Measurements from ENCODE around the gene HMGN4. TPM values are rescaled to one million over a fixed set of nuclear protein-coding genes. Genes with fewer than 3 reads are reported as not detected.

Gene HMGN4
- total RNA-seq, 4 donors from 2014 or later, result 20.1 to 58.7 (median 28.4) TPM

- Histone ChIP-seq H3K9me3 (peaks cover 0 to 9% (median 0%) of the 10 kb centered on the region in 3 donors), H3K27ac (no peak overlapping the region), H3K4me1 (no peaks in the 10 kb centered on the region), H3K27me3 (peaks cover 0 to 45% (median 12%) of the 10 kb centered on the region in 3 donors), H3K36me3 (no peaks in the 10 kb centered on the region), H3K4me3 (no peak overlapping the region)
- DNase-seq (no peak), ATAC-seq (no peak)
- TF ChIP-seq, protein P1, sequence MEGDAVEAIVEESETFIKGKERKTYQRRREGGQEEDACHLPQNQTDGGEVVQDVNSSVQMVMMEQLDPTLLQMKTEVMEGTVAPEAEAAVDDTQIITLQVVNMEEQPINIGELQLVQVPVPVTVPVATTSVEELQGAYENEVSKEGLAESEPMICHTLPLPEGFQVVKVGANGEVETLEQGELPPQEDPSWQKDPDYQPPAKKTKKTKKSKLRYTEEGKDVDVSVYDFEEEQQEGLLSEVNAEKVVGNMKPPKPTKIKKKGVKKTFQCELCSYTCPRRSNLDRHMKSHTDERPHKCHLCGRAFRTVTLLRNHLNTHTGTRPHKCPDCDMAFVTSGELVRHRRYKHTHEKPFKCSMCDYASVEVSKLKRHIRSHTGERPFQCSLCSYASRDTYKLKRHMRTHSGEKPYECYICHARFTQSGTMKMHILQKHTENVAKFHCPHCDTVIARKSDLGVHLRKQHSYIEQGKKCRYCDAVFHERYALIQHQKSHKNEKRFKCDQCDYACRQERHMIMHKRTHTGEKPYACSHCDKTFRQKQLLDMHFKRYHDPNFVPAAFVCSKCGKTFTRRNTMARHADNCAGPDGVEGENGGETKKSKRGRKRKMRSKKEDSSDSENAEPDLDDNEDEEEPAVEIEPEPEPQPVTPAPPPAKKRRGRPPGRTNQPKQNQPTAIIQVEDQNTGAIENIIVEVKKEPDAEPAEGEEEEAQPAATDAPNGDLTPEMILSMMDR (IDR thresholded peaks at IDR 0.05 in 4 of 5, conservative IDR thresholded peaks at IDR 0.05 in 1 of 5), result no peak
- TF ChIP-seq POLR2A (IDR thresholded peaks at IDR 0.05), result no peak
- in situ Hi-C loops (cut with MboI; ENCODE audit: low sequenced_read_pairs in 4 of 4), result loop anchor here in 1 of 4 donors (10.0 kb wide), 1 partner anchor 237 kb away; no protein-coding TSS in a partner anchor
- intact Hi-C loops (cut with DNase I; ENCODE audit: low total_unique reads), result no loop called here
Measured at GRCh38 chr6:26581164-26581915, 43.2 kb downstream of the HMGN4 start.

GRCh38 chr6:26588965-26589364, 50.8 kb downstream of the HMGN4 start:
- H3K4me1 ChIP-seq, result no peaks in the 10 kb centered on the region
- DNase-seq (no peak), ATAC-seq (no peak)
- intact Hi-C loops (cut with DNase I; ENCODE audit: low total_unique reads), result no loop called here
- H3K27me3 ChIP-seq, result peaks cover 17 to 40% (median 27%) of the 10 kb centered on the region in 3 donors
- H3K9me3 ChIP-seq, result no peaks in the 10 kb centered on the region
- no peaks in the 10 kb centered on the region for H3K36me3 ChIP-seq
- in situ Hi-C loops (cut with MboI; ENCODE audit: low sequenced_read_pairs in 4 of 4), result loop anchor here in 1 of 4 donors (10.0 kb wide), 1 partner anchor 244 kb away; no protein-coding TSS in a partner anchor
- no peak overlapping the region for H3K4me3 ChIP-seq
- H3K27ac ChIP-seq, result no peak overlapping the region
- TF ChIP-seq POLR2A (IDR thresholded peaks at IDR 0.05), result no peak

GRCh38 chr6:26592649-26593048, 54.5 kb downstream of the HMGN4 start:
- in situ Hi-C loops (cut with MboI; ENCODE audit: low sequenced_read_pairs in 4 of 4) (loop anchor here in 2 of 4 donors (10.0 kb wide), 2 partner anchors 248 to 418 kb away; no protein-coding TSS in a partner anchor), intact Hi-C loops (cut with DNase I; ENCODE audit: low total_unique reads) (loop anchor here (10.0 kb wide), 1 partner anchor 418 kb away; no protein-coding TSS in a partner anchor)
- no peak for DNase-seq
- TF ChIP-seq, protein P1 (IDR thresholded peaks at IDR 0.05 in 4 of 5, conservative IDR thresholded peaks at IDR 0.05 in 1 of 5), result no peak
- no peak for TF ChIP-seq POLR2A (IDR thresholded peaks at IDR 0.05)
- Histone ChIP-seq H3K27ac (no peak overlapping the region), H3K36me3 (peaks cover 0 to under 1% of the 10 kb centered on the region in 2 donors), H3K4me1 (peaks cover 5 to 12% of the 10 kb centered on the region in 2 donors), H3K27me3 (peaks cover 23 to 34% (median 31%) of the 10 kb centered on the region in 3 donors), H3K4me3 (no peak overlapping the region), H3K9me3 (no peaks in the 10 kb centered on the region)
- no peak for ATAC-seq

DNA sequence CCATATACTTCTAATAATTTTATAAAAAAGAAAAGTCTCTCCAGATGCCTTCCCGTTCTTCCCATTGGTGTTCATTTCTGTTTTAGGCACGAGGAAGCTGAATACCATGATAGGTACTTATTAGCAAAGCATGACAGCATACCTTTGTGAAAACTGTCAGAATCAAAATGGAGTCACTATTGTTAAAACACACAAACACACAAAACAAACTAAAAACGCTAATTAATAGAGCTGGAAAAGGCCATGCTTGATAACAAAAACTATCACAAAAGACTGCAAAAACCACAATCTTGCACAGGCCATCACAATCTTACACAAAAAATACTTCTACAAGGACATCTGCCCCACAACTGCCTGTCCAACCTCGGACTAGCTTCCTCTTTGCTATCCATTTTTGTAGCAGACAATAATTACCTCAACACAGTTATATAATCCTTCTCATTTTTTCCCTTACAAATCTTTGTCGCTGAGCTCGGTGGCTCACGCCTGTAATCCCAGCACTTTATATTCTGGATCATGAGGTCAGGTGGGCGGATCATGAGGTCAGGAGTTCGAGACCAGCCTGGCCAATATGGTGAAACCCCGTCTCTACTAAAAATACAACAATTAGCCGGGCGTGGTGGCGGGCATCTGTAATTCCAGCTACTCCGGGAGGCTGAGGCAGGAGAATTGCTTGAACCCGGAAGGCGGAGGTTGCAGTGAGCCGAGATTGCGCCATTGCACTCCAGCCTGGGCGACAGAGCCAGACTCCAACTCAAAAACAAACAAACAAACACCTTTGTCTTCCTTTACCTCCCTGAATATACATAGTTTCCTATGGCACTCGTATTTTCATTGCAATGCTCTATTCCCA, 55.3 kb downstream of the HMGN4 start:
- no peak overlapping the region for H3K27ac ChIP-seq
- peaks cover 0 to 9% of the 10 kb centered on the region in 2 donors for H3K36me3 ChIP-seq
- in situ Hi-C loops (cut with MboI; ENCODE audit: low sequenced_read_pairs in 4 of 4), result loop anchor here in 2 of 4 donors (10.0 kb wide), 2 partner anchors 249 to 419 kb away; no protein-coding TSS in a partner anchor
- peaks cover 23 to 34% (median 31%) of the 10 kb centered on the region in 3 donors for H3K27me3 ChIP-seq
- H3K4me1 ChIP-seq, result peaks cover 11 to 19% of the 10 kb centered on the region in 2 donors
- TF ChIP-seq, protein P1 (IDR thresholded peaks at IDR 0.05 in 4 of 5, conservative IDR thresholded peaks at IDR 0.05 in 1 of 5), result no peak
- no peak for TF ChIP-seq POLR2A (IDR thresholded peaks at IDR 0.05)
- no peak for ATAC-seq
- H3K9me3 ChIP-seq, result no peaks in the 10 kb centered on the region
- H3K4me3 ChIP-seq, result no peak overlapping the region
- intact Hi-C loops (cut with DNase I; ENCODE audit: low total_unique reads), result loop anchor here (10.0 kb wide), 1 partner anchor 419 kb away; no protein-coding TSS in a partner anchor
- DNase-seq, result no peak

Data from gastrocnemius medialis (tissue), 4 donors.